ENCODE measurements around the gene SEC31A. TPM values are rescaled to one million over a fixed set of nuclear protein-coding genes. Genes with fewer than 3 reads are reported as not detected.

Gene SEC31A
- total and polyA plus RNA-seq, 2 experiments from 2014 or later = 147 to 252 TPM

DNA sequence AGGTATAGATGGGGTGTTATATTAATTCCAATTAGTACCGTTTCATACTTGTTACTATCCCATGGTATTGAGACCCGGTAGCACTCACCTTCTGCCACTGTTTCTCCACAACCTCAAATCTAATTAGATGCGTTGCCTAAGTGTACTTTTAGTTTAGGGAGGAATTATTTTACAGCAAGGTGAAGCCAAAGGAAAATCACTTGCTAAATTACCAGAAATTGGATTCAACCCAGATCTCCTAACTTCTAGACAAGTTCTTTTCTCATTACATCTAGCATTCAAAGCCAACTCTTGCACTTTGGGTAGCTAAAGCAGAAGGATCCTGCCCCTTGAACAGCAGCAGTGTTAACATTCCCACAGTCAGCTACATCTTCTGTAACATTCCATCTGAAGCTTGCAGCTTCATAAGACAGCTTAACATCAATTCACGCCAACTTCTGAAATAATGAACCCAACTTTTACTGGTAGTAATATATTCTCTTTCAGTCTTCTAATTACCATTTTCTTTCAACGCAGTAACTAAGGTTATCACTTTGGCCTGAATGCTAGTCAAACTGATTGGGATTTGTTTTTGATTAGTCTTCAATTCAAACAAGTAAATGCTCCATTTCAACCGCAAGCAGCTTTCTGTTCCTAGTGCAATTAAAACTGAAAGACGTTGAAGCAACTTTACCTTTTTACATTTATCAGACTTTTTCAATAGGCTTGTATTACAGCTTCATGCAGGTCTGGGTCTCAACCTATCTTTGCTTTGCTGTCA lies 934 bp upstream of the SEC31A start:
- Histone ChIP-seq H3K36me3 (peaks cover 19% of the 10 kb centered on the region), H3K4me3 (peak overlapping the region; percentile 75), H3K9me3 (ENCODE audit: low read depth) (no peaks in the 10 kb centered on the region), H3K4me1 (ENCODE audit: low read depth) (peaks cover 15% of the 10 kb centered on the region), H3K27me3 (no peaks in the 10 kb centered on the region), H3K27ac (peak overlapping the region; percentile 97)
- TF ChIP-seq CTCF (IDR thresholded peaks at IDR 0.05; ENCODE audit: low read depth, low read length) = no peak
- DNase-seq (ENCODE audit: low read depth in 1 of 2, low spot score in 1 of 2) = peak in 1 of 2 donors; percentile 50

DNA sequence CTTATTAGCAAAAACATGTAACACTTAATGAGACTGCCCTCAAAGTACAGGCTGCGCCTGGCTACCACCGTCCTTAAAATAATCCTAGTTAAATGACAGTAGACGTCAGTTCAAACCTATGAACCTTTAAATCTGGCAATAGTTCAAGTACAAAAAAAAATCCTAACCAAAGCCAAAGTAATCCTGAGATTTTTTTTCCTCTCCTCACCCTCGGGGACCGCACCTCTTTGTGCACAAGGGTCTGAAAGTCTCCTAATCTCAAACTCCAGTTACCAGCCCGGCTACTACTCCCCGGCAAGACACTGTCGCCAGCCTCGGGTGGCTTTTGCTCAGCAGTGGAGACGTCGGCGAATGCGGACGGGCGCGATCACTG lies 439 bp downstream of the SEC31A start:
- Histone ChIP-seq H3K9me3 (ENCODE audit: low read depth) (no peaks in the 10 kb centered on the region), H3K27me3 (no peaks in the 10 kb centered on the region), H3K4me1 (ENCODE audit: low read depth) (peaks cover 19% of the 10 kb centered on the region), H3K36me3 (peaks cover 19% of the 10 kb centered on the region), H3K27ac (peak overlapping the region; percentile 97), H3K4me3 (peak overlapping the region; percentile 75)
- no peak for TF ChIP-seq CTCF (IDR thresholded peaks at IDR 0.05; ENCODE audit: low read depth, low read length)
- DNase-seq (ENCODE audit: low read depth in 1 of 2, low spot score in 1 of 2) = no peak

DNA sequence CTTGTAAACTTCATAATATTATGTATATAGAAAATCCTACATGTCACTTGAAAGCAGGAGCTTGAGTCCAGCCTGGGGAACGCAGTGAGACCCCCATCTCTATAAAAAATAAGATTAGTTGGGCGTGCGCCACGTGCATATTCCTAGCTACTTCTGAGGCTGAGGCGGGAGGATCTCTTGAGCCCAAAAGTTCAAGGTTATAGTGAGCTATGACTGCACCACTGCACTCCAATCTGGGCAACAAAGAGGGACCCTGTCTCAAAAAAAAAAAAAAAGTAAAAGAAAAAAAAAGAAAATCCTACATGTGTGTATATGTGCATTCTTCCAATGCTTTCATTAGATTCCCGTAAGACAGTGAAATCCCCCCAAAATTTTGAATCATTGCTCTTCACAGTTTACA lies 1.7 kb downstream of the SEC31A start:
- DNase-seq (ENCODE audit: low read depth in 1 of 2, low spot score in 1 of 2) = no peak

DNA sequence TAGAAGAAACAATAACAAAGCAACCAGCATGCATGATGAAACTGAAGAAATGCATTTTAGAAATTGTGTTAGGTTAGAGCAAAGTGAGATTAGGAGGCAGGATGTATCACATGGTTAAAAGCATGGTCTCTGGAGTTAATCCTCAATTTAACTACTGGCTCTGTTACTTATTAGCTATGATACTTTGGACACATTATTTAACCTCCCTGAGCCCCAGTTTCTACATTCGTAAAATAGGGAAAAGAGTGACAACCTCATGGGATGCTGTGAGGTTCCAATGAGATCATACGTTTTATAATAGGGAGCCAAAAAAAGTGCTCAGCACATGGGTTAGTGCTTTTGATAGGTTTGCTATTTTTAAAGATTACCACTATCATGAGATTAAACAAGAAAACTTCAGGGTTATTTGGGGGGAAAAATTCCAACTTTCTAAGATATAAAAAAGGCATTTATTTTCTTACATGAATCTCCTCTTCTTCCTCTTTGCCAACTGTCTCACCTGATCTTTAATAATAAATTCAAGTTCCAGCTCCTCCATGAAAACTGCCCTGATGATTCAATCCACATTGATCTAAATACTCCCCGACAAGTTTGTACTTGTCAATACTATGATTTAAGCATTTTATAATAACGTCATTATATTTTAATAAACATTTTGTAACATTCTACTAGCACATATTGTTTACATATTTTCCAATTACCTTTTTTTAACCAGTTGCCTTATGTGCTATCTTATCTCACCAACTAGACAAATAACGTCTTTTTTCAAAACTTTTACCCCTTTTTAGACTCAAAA lies 4.6 kb downstream of the SEC31A start:
- Histone ChIP-seq H3K9me3 (ENCODE audit: low read depth) (no peaks in the 10 kb centered on the region), H3K4me3 (no peak overlapping the region), H3K36me3 (peaks cover 5% of the 10 kb centered on the region), H3K4me1 (ENCODE audit: low read depth) (peaks cover 15% of the 10 kb centered on the region), H3K27ac (no peak overlapping the region), H3K27me3 (no peaks in the 10 kb centered on the region)
- no peak for TF ChIP-seq CTCF (IDR thresholded peaks at IDR 0.05; ENCODE audit: low read depth, low read length)
- DNase-seq (ENCODE audit: low read depth in 1 of 2, low spot score in 1 of 2) = no peak

More for the DNA sequence above, 1.7 kb downstream of the SEC31A start:
- Histone ChIP-seq H3K4me3 (peak overlapping the region; percentile 75), H3K4me1 (ENCODE audit: low read depth) (peaks cover 19% of the 10 kb centered on the region), H3K27me3 (no peaks in the 10 kb centered on the region), H3K27ac (peak overlapping the region; percentile 97), H3K9me3 (ENCODE audit: low read depth) (no peaks in the 10 kb centered on the region), H3K36me3 (peaks cover 11% of the 10 kb centered on the region)
- TF ChIP-seq CTCF (IDR thresholded peaks at IDR 0.05; ENCODE audit: low read depth, low read length) = no peak

- no peaks in the 10 kb centered on the region for H3K27me3 ChIP-seq
- TF ChIP-seq CTCF (IDR thresholded peaks at IDR 0.05; ENCODE audit: low read depth, low read length) = no peak
Observed at GRCh38 chr4:82885410-82885809, 5.5 kb downstream of the SEC31A start.

More at GRCh38 chr4:82885410-82885809, 5.5 kb downstream of the SEC31A start:
- no peak for DNase-seq (ENCODE audit: low read depth in 1 of 2, low spot score in 1 of 2)
- Histone ChIP-seq H3K27ac (no peak overlapping the region), H3K4me3 (no peak overlapping the region), H3K9me3 (ENCODE audit: low read depth) (no peaks in the 10 kb centered on the region), H3K4me1 (ENCODE audit: low read depth) (peaks cover 15% of the 10 kb centered on the region), H3K36me3 (peaks cover 9% of the 10 kb centered on the region)

All from cardiac muscle cell (in vitro differentiated cells and primary cell).